Prostate gland (tissue), 2 donors: ENCODE data around the gene CD46.

ENCODE experiments used
- POLR2AphosphoS5 ChIP-seq: sonication (generic); formaldehyde crosslinking; IDR thresholded peaks from one replicate; pipeline ENCODE4 v1.6.1; 2017; ENCODE audit warnings: antibody characterized with exemption
- TF ChIP-seq, protein P1 (sequence below), 4 experiments: fragments of 200-600 bp in 2 of 4; fragments of 450-650 bp in 2 of 4; sonication (generic) in 2 of 4; IDR thresholded peaks; 1 replicate in 3 of 4; 2 replicates in 1 of 4; pipeline ENCODE4 v1.5.1; 2016 to 2019; ENCODE audit warnings: antibody characterized with exemption in 4 of 4, mild to moderate bottlenecking in 2 of 4, moderate library complexity in 2 of 4

DNA sequence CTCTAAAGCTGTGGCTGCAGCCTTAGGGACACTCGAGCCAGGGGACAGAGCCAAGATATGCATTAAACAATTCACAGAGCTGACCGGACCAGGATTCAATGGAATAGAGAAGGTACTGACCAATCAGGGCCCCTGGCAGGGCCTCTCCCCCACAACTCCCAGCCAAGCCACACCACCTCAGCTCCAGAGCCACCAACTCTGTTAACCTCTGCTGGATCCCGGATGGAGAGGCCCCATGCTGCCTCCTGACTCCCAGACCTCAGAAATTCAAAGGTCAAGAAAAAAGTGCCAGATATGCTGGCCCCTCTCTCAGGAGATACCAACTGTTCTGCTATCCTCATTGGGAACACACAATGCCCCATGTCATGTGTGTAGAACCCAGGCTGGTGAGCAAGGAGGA is 62.1 kb downstream of the CD46 start:
- TF ChIP-seq, protein P1, sequence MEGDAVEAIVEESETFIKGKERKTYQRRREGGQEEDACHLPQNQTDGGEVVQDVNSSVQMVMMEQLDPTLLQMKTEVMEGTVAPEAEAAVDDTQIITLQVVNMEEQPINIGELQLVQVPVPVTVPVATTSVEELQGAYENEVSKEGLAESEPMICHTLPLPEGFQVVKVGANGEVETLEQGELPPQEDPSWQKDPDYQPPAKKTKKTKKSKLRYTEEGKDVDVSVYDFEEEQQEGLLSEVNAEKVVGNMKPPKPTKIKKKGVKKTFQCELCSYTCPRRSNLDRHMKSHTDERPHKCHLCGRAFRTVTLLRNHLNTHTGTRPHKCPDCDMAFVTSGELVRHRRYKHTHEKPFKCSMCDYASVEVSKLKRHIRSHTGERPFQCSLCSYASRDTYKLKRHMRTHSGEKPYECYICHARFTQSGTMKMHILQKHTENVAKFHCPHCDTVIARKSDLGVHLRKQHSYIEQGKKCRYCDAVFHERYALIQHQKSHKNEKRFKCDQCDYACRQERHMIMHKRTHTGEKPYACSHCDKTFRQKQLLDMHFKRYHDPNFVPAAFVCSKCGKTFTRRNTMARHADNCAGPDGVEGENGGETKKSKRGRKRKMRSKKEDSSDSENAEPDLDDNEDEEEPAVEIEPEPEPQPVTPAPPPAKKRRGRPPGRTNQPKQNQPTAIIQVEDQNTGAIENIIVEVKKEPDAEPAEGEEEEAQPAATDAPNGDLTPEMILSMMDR (IDR thresholded peaks at IDR 0.05): no peak
- TF ChIP-seq POLR2AphosphoS5: no peak
